ENCODE results near the gene WDR46. TPM values are rescaled to one million over a fixed set of nuclear protein-coding genes. Genes with fewer than 3 reads are reported as not detected.
"Not testable (repeated sequence)": the region's sequence is repeated elsewhere in the genome, so short reads cannot be mapped to it uniquely, and the experiment has no call there.

WDR46 gene
- total RNA-seq, 2 experiments from 2014 or later, result 50.0 to 58.0 TPM

- ATAC-seq (ENCODE audit: low read depth), result peak; percentile 76
- no peaks in the 10 kb centered on the region for H3K27me3 Mint-ChIP-seq
- POLR2A ChIA-PET, result interaction anchor here (0.5 to 4.4 kb wide), 26 partner anchors 12 to 308 kb away, joined by 3 to 107 read pairs (median 5); partner anchors contain the start of genes CUTA, HSD17B8, KIFC1 and PFDN6
- H3K27ac Mint-ChIP-seq, result peak within 1 kb of the TSS; percentile 98
- peaks cover 41% of the 10 kb centered on the region for H3K36me3 Mint-ChIP-seq
- H3K4me3 Mint-ChIP-seq, result peak within 1 kb of the TSS; percentile 97
- H3K9me3 Mint-ChIP-seq, result no peaks in the 10 kb centered on the region
- peaks cover 46% of the 10 kb centered on the region for H3K4me1 Mint-ChIP-seq
- DNase-seq, result peak; percentile 86
These were observed 12.0 kb downstream of the WDR46 start, which contains the start of gene B3GALT4 for GRCh38 chr6:33276864-33277662. Gene B3GALT4 (plus strand): TSS chr6:33277123. CDS start chr6:33277420, 297 bp downstream.

DNA sequence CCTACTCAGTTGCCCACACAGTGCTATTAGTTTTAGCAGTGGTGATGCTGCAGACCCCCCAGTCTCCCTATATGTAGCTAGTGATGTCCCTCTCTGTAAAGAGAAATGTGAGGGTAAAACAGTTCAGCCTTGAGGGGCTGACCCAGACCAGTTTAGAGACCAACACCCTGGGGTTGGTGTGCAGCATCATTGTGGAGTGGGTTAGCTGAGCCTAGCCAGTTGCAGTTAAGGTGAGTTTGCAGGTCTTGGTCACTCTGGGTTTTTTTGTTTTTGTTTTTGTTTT is 12.5 kb downstream of the WDR46 start:
- H3K9me3 Mint-ChIP-seq, result no peaks in the 10 kb centered on the region
- DNase-seq (no peak), ATAC-seq (ENCODE audit: low read depth) (no peak)
- no peaks in the 10 kb centered on the region for H3K27me3 Mint-ChIP-seq
- POLR2A ChIA-PET, result interaction anchor here (0.5 to 4.4 kb wide), 14 partner anchors 13 to 308 kb away, joined by 3 to 107 read pairs (median 9); partner anchors contain the start of genes CUTA, HSD17B8, KIFC1 and PFDN6
- H3K4me1 Mint-ChIP-seq, result peaks cover 46% of the 10 kb centered on the region
- H3K36me3 Mint-ChIP-seq, result peaks cover 41% of the 10 kb centered on the region
- H3K4me3 Mint-ChIP-seq, result peak overlapping the region; percentile 94
- H3K27ac Mint-ChIP-seq, result peak overlapping the region; percentile 89

DNA sequence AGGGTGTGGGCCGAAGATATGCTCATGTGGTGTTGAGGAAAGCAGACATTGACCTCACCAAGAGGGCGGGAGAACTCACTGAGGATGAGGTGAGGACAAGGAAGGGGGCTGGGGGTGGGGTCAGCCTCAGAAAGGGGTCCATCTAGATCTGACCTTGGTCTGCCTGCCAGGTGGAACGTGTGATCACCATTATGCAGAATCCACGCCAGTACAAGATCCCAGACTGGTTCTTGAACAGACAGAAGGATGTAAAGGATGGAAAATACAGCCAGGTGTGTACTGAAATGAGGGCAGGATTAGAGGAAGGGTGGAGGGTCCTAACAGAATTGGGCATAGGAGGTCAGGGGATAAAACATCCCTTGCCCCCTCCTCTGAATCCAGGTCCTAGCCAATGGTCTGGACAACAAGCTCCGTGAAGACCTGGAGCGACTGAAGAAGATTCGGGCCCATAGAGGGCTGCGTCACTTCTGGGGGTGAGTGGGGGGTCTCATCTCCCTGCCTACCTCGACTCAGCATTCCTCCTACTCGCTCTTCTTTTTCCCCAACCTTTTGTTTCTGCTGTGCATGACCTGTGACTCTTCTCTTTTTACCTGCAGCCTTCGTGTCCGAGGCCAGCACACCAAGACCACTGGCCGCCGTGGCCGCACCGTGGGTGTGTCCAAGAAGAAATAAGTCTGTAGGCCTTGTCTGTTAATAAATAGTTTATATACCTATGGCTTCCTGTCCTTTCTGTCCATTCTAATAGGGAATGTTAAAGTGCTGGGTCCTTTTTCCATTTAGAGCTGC is 13.1 kb downstream of the WDR46 start:
- not testable (repeated sequence) for H3K27me3 Mint-ChIP-seq; DNase-seq; ATAC-seq (ENCODE audit: low read depth); H3K9me3 Mint-ChIP-seq
- H3K27ac Mint-ChIP-seq, result peak overlapping the region; percentile 89
- H3K4me1 Mint-ChIP-seq, result peaks cover 42% of the 10 kb centered on the region
- POLR2A ChIA-PET, result interaction anchor here (1.4 to 4.4 kb wide), 11 partner anchors 13 to 307 kb away, joined by 3 to 107 read pairs (median 19); partner anchors contain the start of genes HSD17B8, KIFC1, PFDN6 and RGL2
- H3K36me3 Mint-ChIP-seq, result peaks cover 41% of the 10 kb centered on the region
- peak overlapping the region; percentile 94 for H3K4me3 Mint-ChIP-seq

DNA sequence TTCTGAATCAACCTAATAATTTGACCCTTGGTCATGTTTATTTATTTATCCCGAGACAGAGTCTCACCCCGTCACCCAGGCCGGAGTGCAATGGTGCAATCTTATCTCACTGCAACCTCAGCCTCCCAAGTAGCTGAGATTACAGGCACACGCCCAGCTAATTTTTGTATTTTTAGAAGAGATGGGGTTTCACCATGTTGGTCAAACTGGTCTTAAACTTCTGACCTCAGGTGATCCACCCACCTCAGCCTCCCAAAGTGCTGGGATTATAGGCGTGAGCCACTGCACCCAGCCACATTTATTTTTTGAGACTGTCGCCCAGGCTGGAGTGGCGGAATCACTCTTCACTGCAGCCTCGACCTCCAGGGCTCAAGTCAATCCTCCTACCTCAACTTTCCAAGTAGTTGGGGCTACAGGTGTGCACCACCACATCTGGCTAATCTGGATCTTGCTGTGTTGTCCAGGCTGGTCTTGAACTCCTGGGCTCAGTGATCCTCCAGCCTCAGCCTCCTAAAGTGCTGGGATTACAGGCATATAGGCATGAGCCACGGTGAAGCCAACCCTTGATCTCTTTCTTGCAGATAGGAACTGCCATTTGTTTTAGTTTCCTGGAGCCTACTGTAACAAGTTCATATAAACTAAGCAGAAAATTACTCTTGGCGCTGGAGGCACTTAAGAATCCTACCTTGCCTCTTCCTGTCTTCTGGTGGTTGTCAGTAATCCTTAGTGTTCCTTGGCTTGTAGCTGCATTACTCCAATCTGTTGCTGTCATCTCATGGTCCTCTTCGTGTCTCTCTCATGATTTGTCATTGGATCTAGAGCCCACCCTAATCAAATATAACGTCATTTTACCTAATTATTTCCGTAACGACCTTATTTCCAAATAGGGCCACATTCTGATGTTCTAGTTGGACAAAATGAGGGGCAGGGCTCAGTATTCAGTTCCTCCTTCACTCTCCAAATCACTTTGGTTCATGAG is 14.8 kb downstream of the WDR46 start:
- H3K36me3 Mint-ChIP-seq, result peaks cover 48% of the 10 kb centered on the region
- DNase-seq, result no peak

DNA sequence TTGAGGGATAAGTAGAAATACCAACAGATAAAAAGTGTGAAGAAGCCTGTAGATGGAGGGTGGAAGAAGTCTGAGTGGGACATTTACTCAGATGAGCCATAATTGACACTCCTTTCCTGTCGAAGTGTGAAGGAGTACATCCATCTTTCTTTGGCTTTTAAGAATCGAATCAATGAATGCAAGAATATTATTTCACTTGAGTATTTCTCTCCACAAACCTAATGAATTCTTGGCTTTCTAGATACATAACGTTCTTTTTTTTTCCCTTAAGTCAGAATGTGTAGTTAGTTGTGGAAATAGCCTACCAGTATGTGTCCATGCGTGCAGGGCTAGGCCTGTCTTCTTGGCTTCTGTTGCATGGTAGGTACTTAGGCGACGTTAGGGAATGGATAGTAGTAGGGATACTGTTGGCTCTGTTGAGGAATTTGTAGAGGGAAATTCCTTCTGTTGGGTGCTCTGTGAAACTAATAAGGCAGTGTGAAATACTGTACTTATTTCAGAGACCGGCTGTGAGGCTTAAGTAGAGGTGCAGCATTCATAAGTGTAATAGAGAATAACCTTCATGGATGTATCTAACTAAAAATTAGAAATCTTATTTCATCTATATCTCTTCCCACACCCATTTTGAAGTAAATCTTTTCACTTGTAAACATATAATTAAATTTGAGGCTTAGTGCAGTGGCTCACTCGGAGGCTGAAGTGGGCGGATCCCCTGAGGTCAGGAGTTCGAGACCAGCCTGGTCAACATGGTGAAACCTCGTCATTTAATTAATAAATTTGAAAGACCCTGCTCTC is 15.7 kb downstream of the WDR46 start:
- POLR2A ChIA-PET, result interaction anchor here (0.6 to 4.3 kb wide), 5 partner anchors 16 to 306 kb away, joined by 4 to 52 read pairs (median 8); partner anchors contain the start of genes BAK1, PFDN6, PHF1 and WDR46
- peak overlapping the region; percentile 94 for H3K4me3 Mint-ChIP-seq
- peaks cover 52% of the 10 kb centered on the region for H3K36me3 Mint-ChIP-seq
- no peaks in the 10 kb centered on the region for H3K27me3 Mint-ChIP-seq
- ATAC-seq (ENCODE audit: low read depth) (no peak), DNase-seq (no peak)
- H3K9me3 Mint-ChIP-seq, result no peaks in the 10 kb centered on the region
- H3K27ac Mint-ChIP-seq, result peak overlapping the region; percentile 99
- peaks cover 44% of the 10 kb centered on the region for H3K4me1 Mint-ChIP-seq

More for the DNA sequence above, 14.8 kb downstream of the WDR46 start:
- Mint-ChIP-seq H3K4me3 (peak overlapping the region; percentile 94), H3K4me1 (peaks cover 50% of the 10 kb centered on the region), H3K9me3 (no peaks in the 10 kb centered on the region), H3K27me3 (no peaks in the 10 kb centered on the region), H3K27ac (peak overlapping the region; percentile 99)
- ATAC-seq (ENCODE audit: low read depth), result no peak
- POLR2A ChIA-PET, result interaction anchor here (0.6 kb wide), 1 partner anchor 131 kb away, joined by 4 read pairs; no protein-coding TSS in a partner anchor

DNA sequence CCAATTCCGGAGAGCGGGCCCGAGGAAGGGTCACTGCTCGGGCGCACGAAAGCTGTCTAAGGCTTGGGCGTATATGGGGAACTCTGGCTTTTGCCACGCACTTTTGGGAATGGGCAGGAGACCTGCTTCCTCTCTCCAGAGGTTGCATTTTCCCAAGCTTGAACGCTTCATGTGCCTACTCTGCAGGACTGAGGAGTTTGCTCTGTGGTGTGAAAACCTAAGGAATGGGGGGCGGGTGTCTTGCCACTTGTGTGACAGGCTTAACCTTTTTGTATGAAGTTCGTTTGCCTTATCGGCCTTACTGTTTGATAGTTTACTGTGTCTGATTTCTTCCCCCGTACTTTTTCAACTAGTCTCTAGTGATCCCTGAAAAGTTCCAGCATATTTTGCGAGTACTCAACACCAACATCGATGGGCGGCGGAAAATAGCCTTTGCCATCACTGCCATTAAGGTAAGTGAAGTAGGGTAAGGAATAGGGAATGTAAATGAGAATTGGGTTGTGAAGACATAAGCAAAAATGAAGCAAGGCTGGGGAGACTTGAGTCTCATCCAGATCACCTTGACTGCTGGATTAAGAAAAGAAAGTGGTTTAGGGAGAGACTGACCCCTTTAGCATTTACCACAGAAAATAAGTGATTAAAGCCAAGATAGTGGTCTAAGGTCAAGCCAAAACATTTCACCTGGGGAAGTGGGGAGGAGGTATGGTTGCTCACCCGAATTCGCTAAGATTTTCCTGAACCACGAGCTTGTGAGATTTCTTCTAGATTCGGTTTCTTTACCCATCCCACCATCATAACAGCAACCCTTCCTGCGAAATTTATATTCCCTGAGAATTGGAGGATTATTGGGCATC is 16.5 kb downstream of the WDR46 start:
- H3K4me1 Mint-ChIP-seq, result peaks cover 44% of the 10 kb centered on the region
- POLR2A ChIA-PET, result interaction anchor here (0.6 to 4.3 kb wide), 24 partner anchors 9 to 1390 kb away, joined by 3 to 52 read pairs (median 6); partner anchors contain the start of genes BAK1, CUTA, HSD17B8 and PFDN6
- peak overlapping the region; percentile 99 for H3K27ac Mint-ChIP-seq
- peak; percentile 6 for ATAC-seq (ENCODE audit: low read depth)
- DNase-seq, result no peak
- no peaks in the 10 kb centered on the region for H3K9me3 Mint-ChIP-seq
- H3K36me3 Mint-ChIP-seq, result peaks cover 57% of the 10 kb centered on the region
- peak overlapping the region; percentile 94 for H3K4me3 Mint-ChIP-seq
- no peaks in the 10 kb centered on the region for H3K27me3 Mint-ChIP-seq

GRCh38 chr6:33271468-33272274 is 17.4 kb downstream of the WDR46 start, which contains the start of the genes RPS18 and VPS52:
Gene RPS18 (plus strand): TSS chr6:33272075. CDS start chr6:33272120, 45 bp downstream.
Gene VPS52 (minus strand): TSS chr6:33271876. CDS start chr6:33271675, 201 bp downstream.
- H3K9me3 Mint-ChIP-seq, result no peaks in the 10 kb centered on the region
- peak within 1 kb of the TSS; percentile 99 for H3K27ac Mint-ChIP-seq
- H3K27me3 Mint-ChIP-seq, result no peaks in the 10 kb centered on the region
- DNase-seq, result peak; percentile 87
- peak within 1 kb of the TSS; percentile 94 for H3K4me3 Mint-ChIP-seq
- H3K36me3 Mint-ChIP-seq, result peaks cover 56% of the 10 kb centered on the region
- H3K4me1 Mint-ChIP-seq, result peaks cover 43% of the 10 kb centered on the region
- ATAC-seq (ENCODE audit: low read depth), result peak; percentile 91
- POLR2A ChIA-PET, result interaction anchor here (0.7 to 4.3 kb wide), 28 partner anchors 8 to 1076 kb away, joined by 3 to 52 read pairs (median 6); partner anchors contain the start of genes BAK1, CUTA, HSD17B8 and PFDN6

DNA sequence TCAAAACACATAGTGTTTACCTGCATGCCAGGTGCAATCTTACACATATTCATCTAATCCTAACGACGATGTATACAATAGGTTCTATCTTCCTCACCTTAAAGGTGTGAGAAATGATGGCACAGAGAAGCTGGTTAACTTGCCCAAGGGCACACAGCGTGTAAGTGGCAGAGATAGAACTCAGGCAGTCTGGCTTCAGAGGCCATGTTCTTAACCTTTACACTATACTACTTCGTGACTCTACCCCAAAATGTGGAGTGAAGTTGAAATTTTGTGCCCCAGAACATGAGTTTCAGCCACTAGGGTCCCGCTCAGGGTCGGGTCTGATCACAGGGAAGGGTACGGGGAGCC is 17.9 kb downstream of the WDR46 start:
- peak overlapping the region; percentile 99 for H3K27ac Mint-ChIP-seq
- peak overlapping the region; percentile 94 for H3K4me3 Mint-ChIP-seq
- no peaks in the 10 kb centered on the region for H3K9me3 Mint-ChIP-seq
- POLR2A ChIA-PET, result interaction anchor here (0.7 to 4.3 kb wide), 20 partner anchors 10 to 1076 kb away, joined by 3 to 52 read pairs (median 6); partner anchors contain the start of genes CUTA, HSD17B8, PFDN6 and PHF1
- no peaks in the 10 kb centered on the region for H3K27me3 Mint-ChIP-seq
- H3K4me1 Mint-ChIP-seq, result peaks cover 37% of the 10 kb centered on the region
- ATAC-seq (ENCODE audit: low read depth) (peak; percentile 14), DNase-seq (no peak)
- H3K36me3 Mint-ChIP-seq, result peaks cover 53% of the 10 kb centered on the region

DNA sequence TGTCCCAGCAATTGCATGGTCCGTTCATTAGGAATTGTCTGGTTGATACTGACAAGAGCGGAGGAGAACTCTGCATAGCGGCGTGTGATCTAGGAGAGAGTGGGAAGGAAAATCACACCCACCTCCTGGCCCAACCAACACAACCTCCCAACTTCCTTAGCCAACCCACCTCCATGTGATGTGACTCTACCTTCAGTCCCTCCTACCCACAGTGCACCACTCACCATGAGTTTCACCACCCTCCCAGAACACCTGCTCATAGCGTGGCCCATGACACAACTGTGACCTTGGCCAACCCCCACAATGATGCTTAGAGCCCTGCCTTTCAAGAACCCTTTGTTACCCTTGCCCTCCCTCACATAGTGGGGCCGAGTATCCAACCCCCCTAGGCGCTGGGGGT is 25.0 kb downstream of the WDR46 start:
- H3K36me3 Mint-ChIP-seq, result peaks cover 38% of the 10 kb centered on the region
- no peak overlapping the region for H3K27ac Mint-ChIP-seq
- ATAC-seq (ENCODE audit: low read depth) (no peak), DNase-seq (no peak)
- no peaks in the 10 kb centered on the region for H3K9me3 Mint-ChIP-seq
- H3K27me3 Mint-ChIP-seq, result no peaks in the 10 kb centered on the region
- no peak overlapping the region for H3K4me3 Mint-ChIP-seq
- H3K4me1 Mint-ChIP-seq, result peaks cover 12% of the 10 kb centered on the region
- POLR2A ChIA-PET, result interaction anchor here (1.0 to 1.2 kb wide), 2 partner anchors 8 to 45 kb away, joined by 3 read pairs; partner anchors contain the start of genes RPS18 and VPS52

DNA sequence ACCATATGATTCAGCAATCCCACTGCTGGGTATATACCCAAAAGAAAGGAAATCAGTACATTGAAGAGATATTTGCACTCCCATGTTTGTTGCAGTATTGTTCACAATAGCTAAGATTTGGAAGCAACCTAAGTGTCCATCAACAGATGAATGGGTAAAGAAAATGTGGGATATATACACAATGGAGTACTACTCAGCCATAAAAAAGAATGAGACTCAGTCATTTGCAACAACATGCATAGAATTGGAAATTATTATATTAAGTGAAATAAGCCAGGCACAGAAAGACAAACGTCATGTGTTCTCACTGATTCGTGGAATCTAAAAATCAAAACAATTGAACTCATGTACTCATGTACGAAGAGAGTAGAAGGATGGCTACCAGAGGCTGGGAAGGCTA is 26.5 kb downstream of the WDR46 start:
- POLR2A ChIA-PET; H3K27ac Mint-ChIP-seq; DNase-seq; ATAC-seq (ENCODE audit: low read depth); H3K4me3 Mint-ChIP-seq; H3K27me3 Mint-ChIP-seq; H3K9me3 Mint-ChIP-seq: not testable (repeated sequence)
- peaks cover 12% of the 10 kb centered on the region for H3K4me1 Mint-ChIP-seq
- H3K36me3 Mint-ChIP-seq, result peaks cover 32% of the 10 kb centered on the region

All from activated naive CD8-positive, alpha-beta T cell treated with anti-CD3 and anti-CD28 coated beads, Interleukin-2, amount 10 ng/mL, durations not matched to agents 7 days and 5 days (primary cell).